ENCODE results near the gene BSCL2.
A peak's percentile ranks its signal among the peaks of the same experiment; 100 is the strongest.

The BSCL2 gene

DNA sequence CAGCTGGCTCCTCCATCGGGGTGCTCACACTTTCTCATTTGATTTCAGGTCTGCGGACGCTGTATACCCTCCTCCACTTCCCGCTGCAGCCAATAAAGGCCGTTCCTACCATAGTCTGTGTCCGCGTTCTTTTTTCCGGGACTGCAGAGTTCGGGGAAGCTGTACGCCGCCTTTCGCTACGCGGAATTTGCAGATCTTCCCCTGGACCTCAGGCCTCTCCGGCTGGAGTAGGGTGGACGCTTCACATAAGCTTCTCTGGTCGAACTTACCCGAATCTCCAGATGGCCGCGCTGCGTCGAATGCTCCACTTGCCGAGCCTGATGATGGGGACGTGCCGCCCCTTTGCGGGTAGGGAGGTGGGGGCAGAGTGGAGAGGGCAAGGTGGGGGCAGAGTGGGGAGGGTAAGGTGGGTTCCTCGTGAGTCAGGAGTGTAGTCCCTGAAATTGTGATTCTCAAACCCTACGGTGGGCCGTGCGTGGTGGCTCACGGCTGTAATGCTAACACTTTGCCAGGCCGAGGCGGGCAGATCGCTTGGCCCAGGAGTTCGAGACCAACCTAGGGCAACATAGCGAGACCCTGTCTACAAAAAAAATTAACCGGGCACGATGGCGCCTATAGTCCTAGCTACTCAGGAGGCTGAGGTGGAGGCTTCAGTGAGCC, 41.5 kb downstream of the BSCL2 start:
- no peak for TF ChIP-seq ZFX (IDR thresholded peaks at IDR 0.05; ENCODE audit: borderline replicate concordance)
- TF ChIP-seq, protein P1, sequence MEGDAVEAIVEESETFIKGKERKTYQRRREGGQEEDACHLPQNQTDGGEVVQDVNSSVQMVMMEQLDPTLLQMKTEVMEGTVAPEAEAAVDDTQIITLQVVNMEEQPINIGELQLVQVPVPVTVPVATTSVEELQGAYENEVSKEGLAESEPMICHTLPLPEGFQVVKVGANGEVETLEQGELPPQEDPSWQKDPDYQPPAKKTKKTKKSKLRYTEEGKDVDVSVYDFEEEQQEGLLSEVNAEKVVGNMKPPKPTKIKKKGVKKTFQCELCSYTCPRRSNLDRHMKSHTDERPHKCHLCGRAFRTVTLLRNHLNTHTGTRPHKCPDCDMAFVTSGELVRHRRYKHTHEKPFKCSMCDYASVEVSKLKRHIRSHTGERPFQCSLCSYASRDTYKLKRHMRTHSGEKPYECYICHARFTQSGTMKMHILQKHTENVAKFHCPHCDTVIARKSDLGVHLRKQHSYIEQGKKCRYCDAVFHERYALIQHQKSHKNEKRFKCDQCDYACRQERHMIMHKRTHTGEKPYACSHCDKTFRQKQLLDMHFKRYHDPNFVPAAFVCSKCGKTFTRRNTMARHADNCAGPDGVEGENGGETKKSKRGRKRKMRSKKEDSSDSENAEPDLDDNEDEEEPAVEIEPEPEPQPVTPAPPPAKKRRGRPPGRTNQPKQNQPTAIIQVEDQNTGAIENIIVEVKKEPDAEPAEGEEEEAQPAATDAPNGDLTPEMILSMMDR (IDR thresholded peaks at IDR 0.05) = no peak
- peak overlapping the region; percentile 95 for H3K27ac ChIP-seq

- no peak for TF ChIP-seq ZFX (IDR thresholded peaks at IDR 0.05; ENCODE audit: borderline replicate concordance)
- TF ChIP-seq, protein P1 (IDR thresholded peaks at IDR 0.05) = no peak
- peak within 1 kb of the TSS; percentile 95 for H3K27ac ChIP-seq
Observed at GRCh38 chr11:62665075-62665598, 42.1 kb downstream of the BSCL2 start, which contains the start of the genes C11orf98 and CSKMT. TSS of gene C11orf98 (minus strand) at chr11:62665210. CDS start at chr11:62665169, 41 bp downstream. TSS of gene CSKMT (plus strand) at chr11:62665312. CDS start at chr11:62665880, 568 bp downstream.

- peak overlapping the region; percentile 95 for H3K27ac ChIP-seq
- no peak for TF ChIP-seq ZFX (IDR thresholded peaks at IDR 0.05; ENCODE audit: borderline replicate concordance)
- TF ChIP-seq, protein P1 (IDR thresholded peaks at IDR 0.05) = no peak
Observed at GRCh38 chr11:62664405-62665074, 42.7 kb downstream of the BSCL2 start.

DNA sequence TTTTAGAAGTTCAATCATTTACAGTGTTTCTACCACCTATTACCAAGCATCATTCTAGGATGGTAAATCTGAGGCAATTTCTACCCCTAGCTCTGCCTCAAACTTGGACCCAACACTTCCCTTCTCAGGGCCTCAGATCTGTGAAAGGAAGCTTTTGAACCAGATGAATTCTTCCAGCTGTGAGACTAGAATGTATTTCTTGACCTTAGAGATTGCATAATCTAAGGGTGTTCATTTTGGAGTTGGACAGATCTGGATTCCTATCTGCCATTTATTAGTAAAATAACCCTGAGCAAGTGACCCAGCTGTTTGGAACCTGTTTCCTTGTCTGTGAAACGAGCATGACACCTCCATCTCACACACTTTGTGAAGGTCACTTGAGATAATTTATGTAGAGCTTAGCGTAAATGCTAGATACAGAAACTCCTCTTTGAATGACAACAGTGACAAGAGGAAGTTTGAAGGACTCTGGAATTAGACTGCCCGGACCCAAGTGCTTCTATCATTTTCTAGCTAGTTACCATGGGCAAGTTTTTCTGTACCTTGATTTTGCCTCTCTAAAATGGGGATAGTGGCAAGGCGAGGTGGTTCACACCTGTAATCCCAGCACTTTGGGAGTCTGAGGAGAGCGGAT, 50.3 kb downstream of the BSCL2 start:
- no peak overlapping the region for H3K27ac ChIP-seq
- TF ChIP-seq, protein P1 (IDR thresholded peaks at IDR 0.05) = no peak
- TF ChIP-seq ZFX (IDR thresholded peaks at IDR 0.05; ENCODE audit: borderline replicate concordance) = no peak

GRCh38 chr11:62654297-62654696, 52.9 kb downstream of the BSCL2 start:
- TF ChIP-seq, protein P1 (IDR thresholded peaks at IDR 0.05) = no peak
- TF ChIP-seq ZFX (IDR thresholded peaks at IDR 0.05; ENCODE audit: borderline replicate concordance) = no peak
- H3K27ac ChIP-seq = peak overlapping the region; percentile 94

GRCh38 chr11:62652161-62653006, 54.8 kb downstream of the BSCL2 start:
- H3K27ac ChIP-seq = peak overlapping the region; percentile 94

GRCh38 chr11:62650283-62650682, 56.9 kb downstream of the BSCL2 start:
- 0 out of 2 replicates have a peak overlapping the region, but pooled peaks have one; percentile 18 for H3K27ac ChIP-seq

More at GRCh38 chr11:62652161-62653006, 54.8 kb downstream of the BSCL2 start:
- TF ChIP-seq, protein P1 (IDR thresholded peaks at IDR 0.05) = no peak
- no peak for TF ChIP-seq ZFX (IDR thresholded peaks at IDR 0.05; ENCODE audit: borderline replicate concordance)
